HepG2 (cell line): Measurements from ENCODE around the gene LLGL1. TPM values are rescaled to one million over a fixed set of nuclear protein-coding genes. Genes with fewer than 3 reads are reported as not detected.

Experiments
- ARID3A ChIP-seq: IDR thresholded peaks from 2 replicates; pipeline ENCODE4 v1.6.1; 2012; ENCODE audit warnings: low read depth, low read length, improper control_type of control experiment
- KDM1A ChIP-seq: IDR thresholded peaks from 2 replicates; pipeline ENCODE4 v1.6.1; 2016; ENCODE audit warnings: missing compliant biosample characterization
- PCBP1 ChIP-seq: fragments of 200-400 bp; formaldehyde crosslinking; IDR thresholded peaks from 2 replicates; pipeline ENCODE4 v1.6.1; 2017; ENCODE audit warnings: mild to moderate bottlenecking, low read depth, low read length, borderline replicate concordance
- PHF8 ChIP-seq: sonication (generic); formaldehyde crosslinking; IDR thresholded peaks from 2 replicates; pipeline ENCODE4 v1.5.0; 2020; ENCODE audit warnings: missing genetic modification reagents
- SSRP1 ChIP-seq: IDR thresholded peaks from 2 replicates; pipeline ENCODE4 v1.6.1; 2016; ENCODE audit warnings: control low read depth
- TARDBP ChIP-seq: sonication (generic); formaldehyde crosslinking; IDR thresholded peaks from 2 replicates; pipeline ENCODE4 v1.8.0; 2022; ENCODE audit warnings: mild to moderate bottlenecking, missing genetic modification reagents
- THAP9 ChIP-seq: sonication (generic); formaldehyde crosslinking; IDR thresholded peaks from 2 replicates; pipeline ENCODE4; 2020; ENCODE audit warnings: missing genetic modification reagents, mild to moderate bottlenecking, borderline replicate concordance
- ZFAT ChIP-seq: sonication (generic); formaldehyde crosslinking; conservative IDR thresholded peaks from 2 replicates; pipeline ENCODE4 v1.8.1; 2023; ENCODE audit warnings: missing genetic modification reagents, inconsistent platforms
- ZMAT3 ChIP-seq: sonication (generic); formaldehyde crosslinking; conservative IDR thresholded peaks from 2 replicates; pipeline ENCODE4 v1.7.0; 2021; ENCODE audit warnings: missing genetic modification reagents
- ZNF44 ChIP-seq: sonication (generic); formaldehyde crosslinking; IDR thresholded peaks from 2 replicates; pipeline ENCODE4 v1.5.1; 2020; ENCODE audit warnings: mild to moderate bottlenecking, missing genetic modification reagents
- ZNF503 ChIP-seq: sonication (generic); formaldehyde crosslinking; IDR thresholded peaks from 2 replicates; pipeline ENCODE4 v1.4.0; 2020; ENCODE audit warnings: missing genetic modification reagents
- ZNF646 ChIP-seq: sonication (generic); formaldehyde crosslinking; IDR thresholded peaks from 2 replicates; pipeline ENCODE4 v1.9.0; 2021; ENCODE audit warnings: mild to moderate bottlenecking, missing genetic modification reagents
- ZNF670 ChIP-seq: sonication (generic); formaldehyde crosslinking; IDR thresholded peaks from 2 replicates; pipeline ENCODE4 v1.8.0; 2022; ENCODE audit warnings: mild to moderate bottlenecking, missing genetic modification reagents, borderline replicate concordance
- ZNF850 ChIP-seq: sonication (generic); formaldehyde crosslinking; conservative IDR thresholded peaks from 2 replicates; pipeline ENCODE4 v1.9.0; 2021; ENCODE audit warnings: mild to moderate bottlenecking, missing genetic modification reagents
- polyA plus RNA-seq, 8 experiments: library from polyadenylated mRNA; depleted of rRNA in 3 of 8; stranded (reverse) in 7 of 8; unstranded in 1 of 8; fragments of >200 nt; fragmentation: Illumina TruSeq in 4 of 8; extraction: Trizol in 4 of 8; gene quantifications; 2 replicates each; pipeline versions ENCODE4 v1.2.1 to v1.2.3, GENCODE V29; 2011 to 2016; ENCODE audit warnings: low read depth in 4 of 8, missing spikeins in 1 of 8, mixed read lengths in 1 of 8; ENCODE audit not compliant: insufficient read depth in 1 of 8
- total RNA-seq, 5 experiments: library from RNA; depleted of rRNA; stranded (reverse); fragments of >200 nt; fragmentation: Illumina TruSeq; extraction: Trizol; gene quantifications; 2 replicates each; pipeline ENCODE4 v1.2.3, GENCODE V29; 2016; ENCODE audit warnings: low read depth in 1 of 5

Gene LLGL1
- total and polyA plus RNA-seq, 2 of the 13 experiments (the other 11 are each of a cell fraction or from before 2014, with no cell fraction given), result 15.0 to 15.3 TPM

GRCh38 chr17:18182978-18183333 is 42.5 kb upstream of the LLGL1 start (continued):
- peak; percentile 78 for TF ChIP-seq PHF8 (CRISPR knock-in tag)
- TF ChIP-seq ZMAT3, result no peak
- TF ChIP-seq TARDBP, result no peak
- no peak for TF ChIP-seq ZNF646 (CRISPR knock-in tag)
- TF ChIP-seq ZNF850 (CRISPR knock-in tag), result no peak
- no peak; the same call in none of the 2 replicates for TF ChIP-seq ZNF503
- no peak for TF ChIP-seq SSRP1 (CRISPR knock-in tag)
- no peak for TF ChIP-seq PCBP1
- TF ChIP-seq ZNF670 (CRISPR knock-in tag), result no peak
- 0 out of 2 replicates have a peak, but pooled peaks have one; percentile 19 for TF ChIP-seq ZFAT (CRISPR knock-in tag)
- no peak; the same call in 1 of the 2 replicates for TF ChIP-seq THAP9 (CRISPR knock-in tag)
- no peak for TF ChIP-seq KDM1A (CRISPR knock-in tag)
- no peak for TF ChIP-seq ARID3A
- peak; percentile 11; the same call in 1 of the 2 replicates for TF ChIP-seq ZNF44
